GM19452 (cell line): ENCODE results near the gene SLC35B2.

Source experiments
- ATAC-seq: cut with Tn5 transposase; IDR thresholded peaks from one replicate; pipeline ENCODE4 v1.9.1; 2021; ENCODE audit not compliant: unreplicated experiment

SLC35B2 gene

DNA sequence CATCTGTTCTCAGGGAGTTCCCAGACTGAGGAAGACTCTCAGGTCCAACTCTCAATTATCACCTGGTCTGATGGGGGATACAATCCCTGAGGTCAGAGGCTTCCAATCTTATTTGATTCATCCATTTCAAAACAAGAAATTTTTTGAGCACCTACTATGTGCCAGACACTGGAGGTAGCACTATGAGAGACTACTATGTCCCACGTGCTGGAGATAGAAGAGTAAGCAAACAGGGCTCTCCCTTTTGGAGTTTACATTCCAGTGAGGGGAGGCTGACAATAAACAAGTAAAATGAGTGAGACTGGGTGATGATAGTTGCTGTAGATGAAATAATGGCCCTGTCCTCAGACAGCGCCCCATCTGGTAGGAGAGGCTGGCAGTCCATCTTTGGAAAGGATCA is 29.4 kb upstream of the SLC35B2 start:
- no peak for ATAC-seq

- no peak for ATAC-seq
These were observed 28.9 kb upstream of the SLC35B2 start for GRCh38 chr6:44286285-44286565.

DNA sequence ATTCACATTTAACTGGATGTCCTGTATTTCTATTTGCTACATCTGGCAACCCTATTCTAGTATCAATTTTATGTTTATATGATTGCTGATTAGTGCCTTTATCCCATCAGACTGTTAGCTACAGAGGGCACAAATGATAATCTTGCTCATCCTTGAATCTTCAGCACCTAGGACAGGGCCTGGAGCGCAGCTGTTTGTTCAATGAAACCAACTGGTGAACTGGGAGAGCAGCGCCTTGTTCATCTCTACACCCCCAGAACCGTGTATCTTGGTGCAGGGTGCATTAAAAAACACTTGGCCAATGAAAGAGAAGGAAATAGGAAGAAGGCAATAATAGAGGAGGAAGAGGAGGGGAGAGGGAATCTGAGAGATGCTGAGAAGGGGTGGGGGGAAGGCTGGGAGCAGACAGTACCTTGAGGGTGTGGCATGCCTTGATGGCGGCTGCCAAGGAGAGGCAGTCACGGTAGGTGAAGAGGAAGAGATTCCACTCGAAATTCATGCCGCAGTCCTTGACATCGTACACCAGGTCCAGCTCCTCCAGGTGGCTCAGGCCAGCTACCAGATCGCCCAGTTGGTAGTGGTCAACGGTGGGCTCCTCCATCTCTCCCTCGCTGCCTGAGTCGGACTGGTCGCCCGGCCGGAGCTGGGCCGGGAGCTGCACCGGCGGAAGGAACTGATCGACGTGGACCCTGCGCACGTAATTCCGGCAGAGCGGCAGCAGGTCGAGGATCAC is 28.4 kb upstream of the SLC35B2 start:
- no peak for ATAC-seq

- ATAC-seq: no peak
These were observed 27.5 kb upstream of the SLC35B2 start for GRCh38 chr6:44284867-44285266.

- ATAC-seq: no peak
These were observed 26.8 kb upstream of the SLC35B2 start for GRCh38 chr6:44284121-44284520.

GRCh38 chr6:44278774-44279697 is 21.7 kb upstream of the SLC35B2 start:
- ATAC-seq: no peak

- ATAC-seq: no peak
These were observed 21.0 kb upstream of the SLC35B2 start for GRCh38 chr6:44278315-44278714.

GRCh38 chr6:44277763-44278162 is 20.4 kb upstream of the SLC35B2 start:
- no peak for ATAC-seq

GRCh38 chr6:44276667-44277640 is 19.6 kb upstream of the SLC35B2 start:
- no peak for ATAC-seq

DNA sequence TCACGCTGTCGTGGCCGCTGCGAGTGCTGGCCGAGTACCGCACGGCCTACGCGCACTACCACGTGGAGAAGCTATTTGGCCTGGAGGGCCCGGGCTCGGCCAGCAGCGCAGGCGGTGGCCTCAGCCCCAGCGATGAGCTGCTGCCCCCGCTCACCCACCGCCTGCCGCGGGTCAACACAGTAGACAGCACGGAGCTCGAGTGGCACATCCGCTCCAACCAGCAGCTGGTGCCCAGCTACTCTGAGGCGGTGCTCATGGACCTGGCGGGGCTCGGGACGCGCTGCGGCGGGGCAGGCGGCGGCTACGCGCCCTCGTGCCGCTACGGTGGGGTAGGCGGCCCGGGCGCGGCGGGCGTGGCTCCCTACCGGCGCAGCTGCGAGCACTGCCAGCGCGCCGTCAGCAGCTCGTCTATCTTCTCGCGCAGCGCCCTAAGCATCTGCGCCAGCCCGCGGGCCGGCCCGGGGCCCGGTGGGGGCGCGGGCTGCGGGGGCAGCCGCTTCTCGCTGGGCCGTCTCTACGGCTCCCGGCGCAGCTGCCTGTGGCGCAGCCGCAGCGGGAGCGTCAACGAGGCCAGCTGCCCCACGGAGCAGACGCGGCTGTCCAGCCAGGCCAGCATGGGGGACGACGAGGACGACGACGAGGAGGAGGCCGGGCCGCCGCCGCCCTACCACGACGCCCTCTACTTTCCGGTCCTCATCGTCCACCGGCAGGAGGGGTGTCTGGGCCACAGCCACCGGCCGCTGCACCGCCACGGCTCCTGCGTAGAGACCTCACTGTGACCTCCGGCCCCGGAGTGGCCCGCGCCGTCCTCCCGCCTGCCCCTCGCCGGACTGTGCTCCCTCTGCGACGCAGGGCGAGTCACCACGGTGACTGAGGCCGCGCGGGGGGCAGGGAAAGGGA is 18.7 kb upstream of the SLC35B2 start:
- no peak for ATAC-seq

DNA sequence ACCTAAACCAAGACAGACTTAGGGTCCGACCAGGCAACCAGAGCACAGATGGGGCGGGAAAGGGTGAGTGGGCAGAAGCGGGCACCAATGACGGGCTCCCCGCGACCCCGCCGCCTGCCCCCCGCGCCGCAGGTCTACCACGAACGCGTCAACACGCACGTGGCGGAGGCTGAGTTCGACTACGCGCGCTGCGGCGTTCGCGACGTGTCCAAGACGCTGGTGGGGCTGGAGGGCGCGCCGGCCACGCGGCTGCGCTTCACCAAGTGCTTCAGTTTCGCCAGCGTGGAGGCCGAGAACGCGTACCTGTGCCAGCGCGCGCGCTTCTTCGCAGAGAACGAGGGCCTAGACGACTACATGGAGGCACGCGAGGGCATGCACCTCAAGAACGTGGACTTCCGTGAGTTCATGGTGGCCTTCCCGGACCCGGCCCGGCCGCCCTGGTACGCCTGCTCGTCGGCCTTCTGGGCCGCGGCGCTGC is 18.0 kb upstream of the SLC35B2 start:
- ATAC-seq: no peak

DNA sequence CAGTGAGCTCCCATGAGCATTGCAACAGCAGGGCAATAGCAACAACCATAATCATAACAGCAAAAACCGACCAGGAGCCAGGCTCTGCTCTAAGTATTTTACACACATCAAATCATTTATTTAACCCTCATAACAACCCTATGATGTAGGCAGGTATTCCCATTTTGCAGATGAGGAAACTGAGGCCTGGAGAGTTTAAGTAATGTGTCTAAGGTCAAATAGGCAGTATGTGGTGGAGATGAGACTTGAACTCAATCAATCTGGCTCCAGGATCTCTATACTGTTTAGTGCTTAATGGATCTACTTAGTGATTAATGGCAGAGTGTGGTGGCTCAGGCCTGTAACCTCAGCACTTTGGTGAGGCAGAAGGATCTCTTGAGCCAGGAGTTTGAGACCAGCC is 16.3 kb upstream of the SLC35B2 start:
- ATAC-seq: no peak

DNA sequence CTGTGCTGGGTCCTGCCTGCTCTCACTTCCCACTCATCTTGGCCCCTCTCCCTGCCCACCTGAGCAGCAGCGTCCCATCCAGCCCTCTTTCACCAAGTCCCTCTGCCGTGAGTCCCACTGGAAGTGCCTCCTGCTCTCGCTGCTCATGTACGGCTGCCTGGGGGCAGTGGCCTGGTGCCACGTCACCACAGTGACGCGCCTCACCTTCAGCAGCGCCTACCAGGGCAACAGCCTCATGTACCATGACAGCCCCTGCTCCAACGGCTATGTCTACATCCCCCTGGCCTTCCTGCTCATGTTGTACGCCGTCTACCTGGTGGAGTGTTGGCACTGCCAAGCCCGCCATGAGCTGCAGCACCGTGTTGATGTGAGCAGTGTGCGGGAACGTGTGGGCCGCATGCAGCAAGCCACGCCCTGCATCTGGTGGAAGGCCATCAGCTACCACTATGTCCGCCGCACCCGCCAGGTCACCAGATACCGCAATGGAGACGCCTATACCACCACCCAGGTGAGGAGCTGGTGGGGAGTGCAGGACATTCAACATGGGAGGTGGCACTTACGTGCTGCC is 15.8 kb upstream of the SLC35B2 start:
- ATAC-seq: no peak

- ATAC-seq: no peak
These were observed 15.2 kb upstream of the SLC35B2 start for GRCh38 chr6:44272529-44272928.

DNA sequence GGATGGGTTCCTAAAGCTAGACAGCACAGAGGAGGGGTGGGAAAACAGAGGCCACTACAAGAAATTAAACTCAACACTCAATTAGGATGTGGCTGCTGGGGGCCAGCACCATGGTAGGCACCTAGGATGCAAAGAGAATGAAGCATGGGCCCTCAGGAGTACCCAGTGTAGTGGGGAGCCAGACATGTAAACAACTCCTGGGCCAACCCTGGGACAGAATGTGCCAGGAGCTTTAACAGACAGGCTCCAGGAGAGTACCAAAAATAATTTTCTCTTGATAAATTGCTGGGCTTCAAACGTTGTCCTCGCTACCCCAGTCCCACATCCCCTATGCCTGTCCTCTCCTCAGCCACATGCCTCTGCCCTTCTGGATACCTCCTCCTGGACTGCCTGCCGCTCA is 14.6 kb upstream of the SLC35B2 start:
- ATAC-seq: no peak

- ATAC-seq: no peak
These were observed 14.0 kb upstream of the SLC35B2 start for GRCh38 chr6:44271406-44271723.

DNA sequence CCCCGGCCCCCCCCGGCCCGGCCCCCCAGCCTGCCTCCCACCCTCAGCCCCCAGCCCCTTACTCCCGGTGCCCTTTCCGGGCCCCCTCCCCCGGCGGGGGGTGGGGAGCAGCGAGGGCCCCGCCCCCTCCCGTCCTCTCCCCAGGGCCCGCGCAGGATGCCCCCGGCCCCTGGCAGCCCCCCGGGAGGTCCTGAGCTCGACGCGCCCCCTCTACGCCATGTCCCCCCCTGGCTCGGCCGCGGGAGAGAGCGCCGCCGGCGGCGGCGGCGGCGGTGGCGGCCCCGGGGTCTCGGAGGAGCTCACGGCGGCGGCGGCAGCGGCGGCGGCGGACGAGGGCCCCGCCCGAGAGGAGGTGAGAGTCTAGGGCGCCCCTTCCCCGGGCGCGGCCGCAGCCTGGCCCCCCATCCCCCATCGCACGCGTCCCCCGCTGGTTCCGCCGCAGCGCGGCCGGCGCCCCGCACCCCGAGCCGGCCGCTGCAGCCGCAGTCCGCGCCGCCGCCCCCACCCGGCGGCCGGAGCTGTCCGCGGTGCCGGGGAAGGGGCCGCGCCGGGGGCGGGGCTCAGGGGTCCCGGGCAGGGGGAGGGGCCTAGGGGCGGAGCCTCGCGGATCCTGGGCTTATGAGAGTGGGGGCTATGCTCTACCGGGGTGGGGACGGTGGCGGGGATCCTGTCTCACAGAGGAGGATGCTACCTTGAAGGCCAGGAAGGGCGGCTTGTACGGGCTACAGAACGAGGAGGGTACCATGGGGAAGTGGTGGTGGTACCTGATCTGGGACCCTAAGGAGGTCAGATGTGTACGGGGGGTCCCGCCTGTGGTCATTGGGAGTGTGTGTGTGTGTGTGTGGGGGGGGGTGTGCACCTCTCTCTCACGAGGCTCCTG is 13.4 kb upstream of the SLC35B2 start:
- ATAC-seq: no peak

DNA sequence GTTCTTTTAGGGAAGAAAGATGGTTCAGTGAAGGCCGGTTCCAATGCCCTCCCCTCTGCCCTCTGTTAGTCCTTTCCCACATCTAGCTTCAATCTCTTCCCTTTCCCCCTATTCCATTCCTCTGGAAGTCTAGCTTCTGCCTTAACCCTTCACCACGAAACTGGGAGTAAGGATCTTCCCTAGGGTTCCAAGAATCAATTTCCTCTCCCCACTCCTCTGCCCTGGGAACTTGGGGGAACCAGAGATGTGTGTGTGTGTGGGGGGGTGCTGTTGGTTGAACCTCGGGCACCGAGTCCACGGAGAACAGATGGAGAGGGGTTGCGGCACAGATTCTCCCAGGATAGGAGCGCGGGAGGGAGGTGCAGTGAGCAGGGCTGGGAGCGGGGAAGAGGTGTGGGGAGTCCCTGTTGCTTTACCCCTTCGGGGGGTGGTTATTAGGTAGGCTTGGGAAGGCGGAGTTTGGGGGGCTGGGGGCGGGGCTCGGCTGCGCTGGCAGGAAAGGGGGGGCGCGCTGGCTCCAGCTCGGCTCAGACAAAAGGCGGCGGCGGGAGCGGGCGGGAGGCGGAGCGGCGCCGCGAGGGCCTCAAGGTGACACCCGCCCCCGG is 12.7 kb upstream of the SLC35B2 start, which contains the start of gene TMEM151B:
Gene TMEM151B, plus strand, starts transcription at position 530 of the 605 bp plus-strand sequence. CDS start 293 bp downstream, outside the sequence.
- no peak for ATAC-seq
